Hindlimb muscle (tissue), 1 donor: ENCODE results near the gene GAS6. TPM values are rescaled to one million over a fixed set of nuclear protein-coding genes. Genes with fewer than 3 reads are reported as not detected.
A peak's percentile ranks its signal among the peaks of the same experiment; 100 is the strongest.
"Not testable (repeated sequence)": the region's sequence is repeated elsewhere in the genome, so short reads cannot be mapped to it uniquely, and the experiment has no call there.

Source experiments
- DNase-seq: peaks from one replicate; pipeline ENCODE4 v3.0.0-alpha.2; 2013
- polyA plus RNA-seq: library from polyadenylated mRNA; unstranded; fragments of 120-200 nt; gene quantifications from one replicate; pipeline ENCODE4 v1.2.1, GENCODE V29; 2013; ENCODE audit not compliant: insufficient read length

Gene GAS6
- polyA plus RNA-seq, 1 donor, result 54.6 TPM

DNA sequence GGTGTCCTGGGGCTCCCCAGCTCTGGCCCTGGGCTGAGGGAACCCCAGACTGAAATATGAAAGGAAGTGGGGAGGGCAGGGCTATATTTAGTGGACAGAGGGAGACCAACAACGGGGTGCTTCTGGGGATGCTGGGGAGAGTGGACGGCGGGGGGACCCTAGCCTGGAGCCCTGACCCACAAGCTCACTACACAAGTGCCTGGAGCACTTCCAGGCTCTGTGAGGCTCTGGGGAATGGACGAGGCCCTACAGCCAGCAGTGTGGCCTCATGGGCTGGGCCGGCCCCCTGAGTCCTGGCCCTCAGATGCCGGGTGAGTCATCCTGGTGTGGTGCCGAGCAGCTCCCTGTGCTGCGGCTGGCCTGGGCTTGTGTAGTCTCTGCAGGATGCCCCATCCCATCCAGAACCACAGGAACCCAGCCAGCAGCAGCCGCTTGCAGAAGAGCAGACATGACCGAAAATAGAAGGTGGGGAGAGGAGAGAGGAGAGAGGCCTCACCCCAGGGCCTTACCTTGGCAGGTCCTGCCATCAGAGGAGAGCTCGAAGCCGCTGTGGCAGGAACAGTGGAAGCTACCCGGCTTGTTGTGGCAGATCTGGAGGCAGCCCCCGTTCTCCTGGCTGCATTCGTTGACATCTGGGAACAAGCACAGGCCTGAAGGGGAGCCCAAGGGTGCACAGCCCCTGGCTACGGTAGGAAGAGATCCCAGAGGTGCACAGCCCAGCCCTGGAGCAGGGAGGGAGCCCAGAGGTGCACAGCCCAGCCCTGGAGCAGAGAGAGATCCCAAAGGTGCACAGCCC, 26.1 kb downstream of the GAS6 start:
- DNase-seq, result peak; percentile 73

DNA sequence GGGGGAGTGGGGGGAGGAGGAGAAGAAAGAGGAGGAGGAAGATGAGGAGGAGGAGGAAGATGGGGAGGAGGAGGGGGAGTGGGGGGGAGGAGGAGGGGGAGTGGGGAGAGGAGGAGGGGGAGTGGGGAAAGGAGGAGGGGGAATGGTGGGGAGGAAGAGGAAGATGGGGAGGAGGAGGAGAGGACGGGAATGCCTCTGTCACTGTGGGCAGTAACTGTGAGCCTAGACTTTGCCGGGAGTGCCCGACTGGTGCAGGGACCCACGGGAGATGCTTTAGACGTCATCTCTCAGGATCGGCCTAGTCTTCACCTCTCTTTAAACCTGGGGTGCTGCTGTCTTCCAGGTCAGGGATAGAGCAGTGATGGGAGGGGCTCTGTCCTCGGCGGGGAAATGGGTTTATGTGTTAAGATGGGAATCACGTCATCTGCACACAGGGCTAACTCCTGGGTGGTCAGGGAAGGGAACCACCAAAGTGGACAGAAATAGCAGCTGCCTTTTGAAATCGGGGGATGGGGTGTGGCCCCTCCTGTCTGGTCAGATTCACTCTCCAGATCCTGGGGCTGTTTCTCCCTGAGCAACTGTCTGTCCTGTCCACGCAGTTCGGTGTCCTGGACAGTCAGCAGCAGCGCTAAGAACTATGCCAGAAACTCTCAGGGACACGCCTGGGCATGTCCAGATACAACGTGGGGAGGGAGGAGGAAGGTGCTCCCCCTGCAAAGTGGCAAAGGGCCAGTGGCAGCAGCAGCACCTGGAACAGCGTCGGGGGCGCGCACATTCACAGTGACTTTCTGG, 26.9 kb downstream of the GAS6 start:
- DNase-seq, result no peak

DNA sequence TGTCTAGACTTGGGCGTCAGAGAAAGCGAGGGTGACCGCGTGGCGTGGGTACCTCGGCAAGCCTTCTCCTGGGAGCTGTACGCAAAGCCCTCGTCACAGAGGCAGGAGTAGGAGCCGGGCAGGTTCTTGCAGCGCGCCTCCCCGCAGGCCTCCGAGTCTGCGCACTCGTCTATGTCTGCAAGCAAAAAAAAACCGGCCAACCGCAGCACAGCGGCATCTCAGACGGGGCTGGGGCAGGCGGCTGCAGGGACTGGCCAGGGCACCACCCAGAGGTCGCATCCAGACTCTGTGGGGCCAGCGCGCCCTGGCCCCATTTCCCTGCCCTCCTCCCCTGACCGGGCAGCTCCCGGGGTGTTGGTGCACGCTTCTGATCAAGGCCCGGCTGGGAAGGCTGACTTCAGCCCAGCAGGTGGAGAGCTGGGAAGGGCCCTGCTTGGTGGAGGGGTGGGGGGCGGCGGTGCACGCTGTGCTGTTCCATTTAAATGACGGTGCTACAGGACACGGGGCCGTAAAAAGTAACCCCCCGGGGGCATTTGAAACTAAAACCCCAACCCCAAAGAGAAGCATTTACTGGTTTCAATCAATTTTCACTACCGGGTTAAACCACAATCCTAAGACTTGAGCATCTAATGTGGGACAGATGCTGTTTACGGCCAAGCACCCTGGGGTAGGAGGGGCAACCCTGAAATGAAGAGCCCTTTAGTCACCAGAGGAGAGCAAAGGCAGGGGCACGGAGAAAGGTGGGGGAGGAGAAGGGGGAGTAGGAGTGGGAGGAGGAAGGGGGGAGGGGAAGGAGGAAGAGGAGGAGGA, 28.2 kb downstream of the GAS6 start:
- no peak for DNase-seq

DNA sequence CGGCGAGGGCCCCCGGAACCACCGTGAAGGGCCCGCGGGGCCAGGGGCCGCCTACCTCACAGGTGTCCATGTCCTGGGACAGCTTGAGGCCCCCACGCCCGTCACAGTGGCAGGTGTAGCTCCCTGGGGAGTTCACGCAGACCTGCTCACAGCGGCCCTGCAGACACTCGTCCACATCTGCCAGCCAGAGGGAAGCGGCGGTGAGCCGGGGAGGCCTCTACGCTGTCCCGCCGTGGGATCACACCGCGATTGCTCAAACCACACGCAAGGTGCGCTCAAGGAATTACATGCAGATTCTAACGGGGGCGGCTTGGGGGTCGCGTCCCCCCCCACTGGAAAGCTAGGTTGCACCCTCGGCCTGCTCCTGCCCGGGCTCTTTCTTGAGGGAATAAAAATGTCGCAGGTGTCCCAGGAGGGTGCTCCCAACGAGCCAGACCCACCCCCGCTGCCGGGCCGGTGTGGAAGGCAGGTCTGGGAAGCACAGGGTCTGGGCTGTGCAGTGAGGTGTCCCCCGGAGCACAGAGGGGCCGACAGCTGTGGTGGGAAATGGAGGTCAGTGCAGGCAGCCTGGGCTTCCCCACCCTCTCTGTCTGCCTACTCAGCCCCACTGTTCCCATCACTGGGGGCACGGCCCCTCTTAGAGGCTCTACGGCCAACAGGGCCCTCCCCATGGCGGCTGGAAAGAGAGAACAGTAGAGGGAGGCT, 29.2 kb downstream of the GAS6 start:
- DNase-seq, result no peak

DNA sequence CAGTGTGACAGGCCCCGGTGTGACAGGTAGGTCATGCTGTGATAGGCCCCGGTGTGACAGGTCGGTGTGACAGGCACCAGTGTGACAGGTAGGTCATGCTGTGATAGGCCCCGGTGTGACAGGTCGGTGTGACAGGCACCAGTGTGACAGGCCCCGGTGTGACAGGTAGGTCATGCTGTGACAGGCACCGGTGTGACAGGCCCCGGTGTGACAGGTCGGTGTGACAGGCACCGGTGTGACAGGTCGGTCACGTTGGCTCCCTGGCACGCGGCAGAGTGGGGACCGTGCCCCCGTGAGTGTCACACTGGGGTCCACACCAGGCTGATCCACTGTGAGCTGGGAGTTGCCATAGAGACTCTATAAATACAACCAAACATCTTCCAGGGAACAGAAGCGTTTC, 29.9 kb downstream of the GAS6 start:
- DNase-seq, result not testable (repeated sequence)

DNA sequence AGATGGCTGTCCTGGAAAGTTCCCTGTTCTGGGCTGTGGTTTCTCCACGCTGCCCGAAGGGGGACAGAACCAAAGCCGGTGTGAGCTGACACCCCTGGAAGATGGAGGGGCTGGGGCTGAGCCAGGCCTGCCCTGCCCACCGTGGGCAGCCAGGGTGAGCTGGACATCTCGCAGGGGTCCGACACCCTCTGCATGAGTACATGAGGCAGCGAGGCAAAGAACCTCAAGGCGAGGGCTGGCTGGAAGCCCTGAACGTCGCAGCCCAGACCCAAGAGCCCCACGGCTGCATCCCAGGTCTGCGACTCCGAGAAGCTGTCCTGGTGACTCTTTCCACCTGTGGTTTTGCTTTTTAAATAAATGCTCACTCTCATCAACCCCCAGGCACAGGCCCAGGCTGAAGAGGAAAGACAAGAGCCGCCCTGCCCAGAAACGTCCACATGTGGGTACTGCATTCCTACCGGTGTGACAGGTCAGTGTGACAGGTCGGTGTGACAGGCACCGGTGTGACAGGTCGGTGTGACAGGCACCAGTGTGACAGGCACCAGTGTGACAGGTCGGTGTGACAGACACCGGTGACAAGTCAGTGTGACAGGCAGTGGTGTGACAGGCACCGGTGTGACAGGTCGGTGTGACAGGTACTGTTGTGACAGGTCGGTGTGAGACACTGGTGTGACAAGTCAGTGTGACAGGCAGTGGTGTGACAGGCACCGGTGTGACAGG, 30.6 kb downstream of the GAS6 start:
- no peak for DNase-seq

DNA sequence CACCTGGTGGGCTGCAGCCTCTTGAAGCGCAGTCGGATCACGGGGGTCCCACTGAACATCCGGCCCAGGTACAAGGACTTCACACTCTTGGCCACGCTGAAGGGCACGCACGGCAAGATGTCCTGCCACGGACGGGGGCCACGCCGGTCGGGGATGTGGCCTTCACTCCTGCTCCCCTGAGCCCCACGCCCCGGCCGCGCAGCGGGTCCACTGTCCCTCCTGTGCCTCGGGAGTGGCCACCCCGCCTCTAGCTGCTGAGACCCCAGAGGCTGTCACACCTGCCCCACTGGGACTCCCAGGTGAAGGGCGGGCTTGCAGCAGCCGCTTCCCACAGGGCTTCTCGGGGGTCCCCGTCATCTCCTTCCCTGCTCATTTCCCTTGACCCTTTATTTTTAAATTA, 31.2 kb downstream of the GAS6 start:
- DNase-seq, result no peak

DNA sequence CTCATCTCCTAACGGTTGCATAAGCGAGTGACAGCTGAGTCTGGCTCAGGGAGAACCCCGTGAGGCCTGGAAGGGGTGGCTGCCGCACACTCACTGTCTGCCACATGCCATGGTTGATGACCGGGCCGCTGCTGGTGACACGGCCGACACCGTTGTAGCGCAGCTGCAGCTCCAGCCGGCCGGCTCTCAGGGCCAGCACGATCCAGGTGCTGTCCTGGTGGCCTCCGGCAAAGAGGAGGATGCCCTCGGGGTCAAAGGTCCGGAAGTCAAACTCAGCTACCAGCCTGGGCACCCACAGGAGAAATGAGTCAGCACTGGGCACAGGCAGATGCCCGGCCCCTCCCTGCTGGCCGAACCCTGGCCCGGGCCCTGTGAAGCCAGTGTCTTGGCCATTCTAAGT, 31.7 kb downstream of the GAS6 start:
- DNase-seq, result no peak

DNA sequence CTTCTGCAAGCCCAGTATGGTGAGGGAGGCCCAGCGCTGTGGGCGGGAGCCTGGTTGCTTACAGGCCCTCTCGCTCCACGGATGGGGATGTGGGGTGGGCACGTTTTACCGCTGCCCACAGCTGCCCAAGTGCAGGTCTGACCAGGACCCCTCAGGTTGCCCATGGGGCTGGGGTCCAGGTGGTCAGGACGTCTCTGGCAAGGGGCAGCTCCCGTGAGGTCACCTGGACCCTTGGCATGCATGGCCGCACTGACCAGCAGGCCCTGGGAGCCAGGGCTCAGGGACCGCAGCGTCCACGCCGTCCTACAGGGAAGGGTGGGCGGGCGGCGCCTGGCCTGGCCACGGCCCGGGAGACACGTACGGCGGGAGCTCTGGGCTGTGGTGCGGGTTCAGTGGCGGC, 32.8 kb downstream of the GAS6 start:
- no peak for DNase-seq

DNA sequence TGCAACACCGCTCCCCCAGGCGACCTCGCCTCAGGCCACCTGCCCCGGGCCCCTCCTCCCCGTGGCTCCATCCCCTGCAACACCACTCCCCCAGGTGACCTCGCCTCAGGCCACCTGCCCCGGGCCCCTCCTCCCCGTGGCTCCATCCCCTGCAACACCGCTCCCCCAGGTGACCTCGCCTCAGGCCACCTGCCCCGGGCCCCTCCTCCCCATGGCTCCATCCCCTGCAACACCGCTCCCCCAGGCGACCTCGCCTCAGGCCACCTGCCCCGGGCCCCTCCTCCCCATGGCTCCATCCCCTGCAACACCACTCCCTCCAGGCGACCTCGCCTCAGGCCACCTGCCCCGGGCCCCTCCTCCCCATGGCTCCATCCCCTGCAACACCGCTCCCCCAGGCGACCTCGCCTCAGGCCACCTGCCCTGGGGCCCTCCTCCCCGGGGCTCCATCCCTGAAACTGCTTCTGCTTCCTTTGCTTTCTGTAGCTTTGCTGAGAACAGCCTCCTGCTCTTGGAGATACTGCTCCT, 33.4 kb downstream of the GAS6 start:
- DNase-seq, result not testable (repeated sequence)

DNA sequence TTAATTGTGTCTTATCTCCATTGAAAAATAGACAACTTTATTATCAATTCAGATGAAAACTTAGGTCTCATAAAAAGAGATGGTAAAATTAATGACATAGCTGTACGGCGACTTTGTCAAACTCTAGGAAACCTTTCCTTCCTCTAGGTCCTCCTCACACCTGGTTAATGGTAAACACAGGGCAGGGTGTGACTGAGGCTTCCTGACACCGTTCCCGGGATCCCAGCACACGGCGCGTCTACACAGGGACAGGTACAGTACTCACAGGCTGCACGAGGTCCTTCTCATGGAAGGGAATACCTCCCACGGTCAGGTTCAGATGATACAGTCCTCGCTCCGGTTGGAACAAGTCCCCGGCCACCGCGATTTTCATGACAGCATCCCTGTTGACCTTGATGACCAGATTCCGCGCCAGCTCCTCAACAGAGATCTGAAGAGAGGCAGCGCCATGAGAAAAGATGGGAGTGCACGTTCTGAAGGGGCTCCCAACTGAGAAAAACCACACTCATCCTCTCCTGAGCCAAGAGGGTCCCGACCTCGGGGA, 35.5 kb downstream of the GAS6 start:
- no peak for DNase-seq

DNA sequence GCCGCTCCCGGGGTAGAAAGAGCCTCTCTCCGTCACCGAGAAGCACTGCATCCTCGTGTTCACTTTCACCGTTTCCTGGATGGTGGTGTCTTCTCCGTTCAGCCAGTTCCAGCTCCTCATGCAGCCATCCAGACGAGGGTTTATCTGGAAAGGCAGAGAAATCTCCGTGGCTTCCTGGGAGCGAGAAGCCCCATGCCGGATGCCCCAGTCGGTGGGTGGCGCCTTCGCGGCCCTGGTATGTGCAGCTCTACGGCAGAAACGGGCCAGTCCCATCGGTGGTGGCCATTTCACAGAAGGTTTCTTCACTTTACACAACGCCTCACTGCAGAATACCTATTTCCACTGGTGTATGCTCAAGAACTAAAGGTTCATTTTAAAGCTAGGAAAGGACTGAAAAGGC, 36.9 kb downstream of the GAS6 start:
- no peak for DNase-seq

DNA sequence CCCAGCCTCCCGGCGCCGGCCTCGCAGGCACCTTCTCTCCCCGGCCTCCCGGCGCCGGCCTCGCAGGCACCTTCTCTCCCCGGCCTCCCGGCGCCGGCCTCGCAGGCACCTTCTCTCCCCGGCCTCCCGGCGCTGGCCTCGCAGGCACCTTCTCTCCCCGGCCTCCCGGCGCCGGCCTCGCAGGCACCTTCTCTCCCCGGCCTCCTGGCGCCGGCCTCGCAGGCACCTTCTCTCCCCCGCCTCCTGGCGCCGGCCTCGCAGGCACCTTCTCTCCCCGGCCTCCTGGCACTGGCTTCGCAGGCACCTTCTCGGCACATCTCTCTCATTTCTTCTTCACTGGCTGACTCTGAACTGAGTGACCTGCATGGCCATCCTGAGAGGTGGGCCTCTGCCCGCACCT, 37.4 kb downstream of the GAS6 start:
- DNase-seq, result not testable (repeated sequence)

DNA sequence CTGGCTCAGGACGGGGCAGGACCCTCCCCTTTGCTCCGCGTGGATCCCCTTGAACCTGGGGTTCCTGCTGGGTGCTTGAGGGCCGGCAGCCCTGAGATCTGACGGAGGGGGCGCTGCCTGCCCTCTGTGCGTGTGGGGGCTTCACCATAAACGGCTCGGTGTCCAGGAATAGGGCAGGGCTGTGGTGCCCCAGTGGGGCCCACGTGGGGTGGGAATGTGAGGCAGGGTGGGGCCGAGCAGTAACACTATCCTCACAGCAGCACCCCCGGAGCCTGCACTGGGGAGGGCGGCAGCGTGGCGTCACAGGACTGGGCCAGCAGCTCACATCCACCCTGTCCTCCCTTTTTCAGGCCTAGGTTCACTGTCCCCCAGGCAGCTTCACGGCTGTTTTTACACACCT, 38.0 kb downstream of the GAS6 start:
- DNase-seq, result no peak

DNA sequence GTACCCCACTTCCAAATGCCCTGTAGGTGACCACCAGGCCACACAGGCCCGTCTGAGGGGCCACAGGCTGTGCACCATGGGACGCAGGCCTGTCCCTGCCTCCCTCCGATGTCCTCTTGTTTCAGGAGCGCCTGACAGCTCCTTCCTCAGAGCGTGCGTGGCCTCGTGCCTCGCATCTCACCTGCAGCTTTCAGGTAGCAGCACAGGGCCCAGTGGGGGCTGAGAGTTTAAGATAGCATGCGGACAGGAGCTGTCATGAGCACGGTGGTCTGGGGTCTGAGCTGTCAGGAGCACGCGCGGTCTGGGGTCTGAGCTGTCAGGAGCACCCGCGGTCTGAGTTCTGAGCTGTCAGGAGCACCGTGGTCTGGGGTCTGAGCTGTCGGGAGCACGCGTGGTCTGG, 40.1 kb downstream of the GAS6 start:
- DNase-seq, result no peak

DNA sequence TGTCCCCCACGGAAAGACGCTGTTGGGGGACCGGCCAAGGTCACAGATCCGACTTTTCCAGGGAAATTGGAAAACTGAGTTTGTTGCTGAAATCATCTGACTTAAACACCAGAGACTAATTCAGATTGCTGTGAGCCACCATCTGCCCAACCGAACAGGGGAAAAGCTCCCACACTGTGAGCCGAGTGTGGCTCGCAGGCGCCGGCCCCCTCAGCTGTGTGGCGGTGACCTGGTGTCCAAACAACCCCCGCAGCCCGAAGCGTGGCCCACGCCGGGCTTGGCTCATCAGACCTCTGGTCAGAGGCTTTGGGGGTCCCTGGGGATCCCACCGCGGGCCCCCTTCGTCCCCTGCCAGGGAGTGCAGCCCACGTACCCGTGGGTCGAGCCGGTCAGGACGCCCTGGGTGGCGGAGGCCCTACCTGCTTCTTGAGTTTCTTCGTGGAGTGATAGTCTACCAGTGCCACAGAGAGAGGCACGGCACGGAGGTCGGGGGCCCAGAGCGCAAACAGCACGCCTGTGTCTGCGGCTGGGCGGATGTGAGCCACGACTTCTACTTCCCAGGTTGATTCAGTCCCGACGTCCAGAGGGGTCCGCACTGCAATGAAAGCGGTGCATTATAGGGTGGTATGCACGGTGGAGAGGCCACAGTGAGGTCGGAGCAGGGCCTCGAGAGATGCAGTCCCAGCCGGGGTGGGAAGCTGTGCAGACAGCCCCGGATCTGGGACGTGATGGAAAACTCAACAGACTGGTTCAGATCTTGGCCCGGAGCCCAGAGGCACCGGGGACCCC, 40.7 kb downstream of the GAS6 start:
- no peak for DNase-seq

DNA sequence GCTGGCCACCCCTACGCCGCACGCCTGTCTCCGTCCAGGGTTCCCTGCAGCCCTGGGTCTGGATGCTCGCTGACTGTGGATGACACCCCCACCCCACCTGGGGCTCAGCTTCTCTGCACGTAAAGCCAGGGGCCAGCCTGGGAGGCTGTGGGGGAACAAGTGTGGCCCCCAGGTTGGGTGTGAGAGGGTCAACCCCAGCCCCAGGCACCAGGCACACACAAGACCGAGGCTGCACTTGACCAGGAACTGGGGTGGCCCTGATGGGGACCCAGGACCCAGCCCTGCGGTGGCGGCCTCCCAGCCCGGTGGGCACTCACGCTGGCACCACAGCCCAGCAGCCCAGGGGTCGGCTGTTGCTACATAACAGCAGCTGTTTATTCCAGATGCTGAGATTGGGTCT, 41.6 kb downstream of the GAS6 start:
- no peak for DNase-seq

DNA sequence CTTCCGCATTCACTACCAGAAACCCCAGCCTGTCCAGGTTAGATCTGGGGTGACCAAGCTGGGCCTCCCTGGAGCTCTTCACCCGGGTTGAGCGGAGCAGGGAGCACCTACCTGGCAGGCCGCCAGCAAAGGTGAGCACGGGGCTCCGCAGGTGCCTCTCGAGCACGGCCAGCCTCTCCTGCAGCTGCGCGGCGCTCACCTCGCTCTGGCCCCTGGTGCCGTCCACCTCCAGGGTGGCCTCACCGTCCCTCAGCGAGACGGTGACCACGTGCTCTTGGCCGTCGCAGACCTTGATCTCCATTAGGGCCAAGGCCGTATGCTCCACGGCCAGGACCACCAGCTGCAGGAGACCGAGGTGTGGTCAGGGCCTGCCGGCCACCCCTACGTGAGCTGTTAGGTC, 42.0 kb downstream of the GAS6 start:
- DNase-seq, result no peak

DNA sequence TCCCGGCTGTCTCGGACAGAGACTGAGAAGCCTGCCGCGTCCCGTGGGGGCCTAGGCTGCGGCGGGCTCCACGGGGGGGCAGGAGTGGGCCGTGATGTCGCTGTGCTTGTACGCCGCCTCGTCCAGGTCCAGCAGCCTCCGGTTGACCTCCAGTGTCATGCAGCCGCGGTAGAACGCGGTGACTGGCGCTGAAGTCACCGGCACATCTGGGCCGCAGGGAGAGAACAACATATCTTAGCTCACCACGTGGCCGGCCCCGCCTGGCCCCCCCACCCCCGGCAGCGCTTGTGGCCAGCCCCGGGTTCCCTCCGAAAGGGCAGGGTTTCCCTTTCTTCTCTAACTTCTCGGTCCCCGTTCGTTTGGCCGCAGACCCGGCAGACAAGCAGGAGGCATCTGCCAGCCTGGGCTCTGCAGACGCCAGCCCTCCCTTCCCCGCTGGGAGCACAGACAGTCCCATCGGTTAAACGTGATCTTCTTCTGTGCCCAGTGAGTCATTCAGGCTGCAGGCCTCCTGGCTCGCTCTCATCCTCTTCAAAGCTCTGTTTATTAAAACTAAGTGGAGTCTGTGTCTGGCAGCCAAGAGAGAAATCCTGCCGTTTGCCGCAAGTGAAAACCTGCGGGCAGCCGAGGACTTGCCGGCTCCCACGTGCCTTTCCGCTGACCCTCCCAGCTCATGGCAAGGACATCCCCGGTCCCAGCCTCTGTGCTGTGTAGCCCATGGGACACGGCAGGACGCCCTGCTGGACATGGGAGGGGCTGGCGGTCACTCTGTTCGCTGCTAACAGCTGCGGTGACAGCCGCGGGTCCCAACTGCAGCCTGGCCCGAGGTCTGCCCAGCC, 42.8 kb downstream of the GAS6 start:
- peak; percentile 69 for DNase-seq
